GM12801 (cell line): ENCODE data around the gene SDR39U1.

ENCODE experiments used
- CTCF ChIP-seq: IDR thresholded peaks from one replicate; pipeline ENCODE4 v1.5.1; 2011; ENCODE audit warnings: control low read depth; ENCODE audit not compliant: insufficient read length; ENCODE audit errors: extremely low read depth

Gene SDR39U1

GRCh38 chr14:24409956-24410355, 32.6 kb downstream of the SDR39U1 start:
- TF ChIP-seq CTCF = no peak

GRCh38 chr14:24409192-24409591, 33.4 kb downstream of the SDR39U1 start:
- no peak for TF ChIP-seq CTCF

GRCh38 chr14:24408764-24409163, 33.8 kb downstream of the SDR39U1 start:
- TF ChIP-seq CTCF = no peak

- no peak for TF ChIP-seq CTCF
Measured at GRCh38 chr14:24407608-24408325, 34.8 kb downstream of the SDR39U1 start.

- TF ChIP-seq CTCF = no peak
Measured at GRCh38 chr14:24406416-24406815, 36.2 kb downstream of the SDR39U1 start.

GRCh38 chr14:24404814-24405213, 37.8 kb downstream of the SDR39U1 start:
- no peak for TF ChIP-seq CTCF

GRCh38 chr14:24403294-24403998, 39.1 kb downstream of the SDR39U1 start:
- no peak for TF ChIP-seq CTCF
